GM12865 (cell line): ENCODE measurements around the gene FRMPD1.

Source experiments
- DNase-seq: peaks from one replicate; pipeline ENCODE4 v3.0.0; 2010; ENCODE audit warnings: low read depth
- H3K4me3 ChIP-seq: 2 replicates; pipeline ENCODE4 v1.5.1; 2011; ENCODE audit warnings: mild to moderate bottlenecking, low read depth, low read length, control low read depth
- CTCF ChIP-seq: IDR thresholded peaks from 2 replicates; pipeline ENCODE4 v1.5.1; 2011; ENCODE audit warnings: low read length, control low read depth, low read depth, inconsistent platforms; ENCODE audit not compliant: insufficient read depth; ENCODE audit errors: missing control alignments

The FRMPD1 gene

GRCh38 chr9:37732086-37732741, 81.5 kb downstream of the FRMPD1 start:
- no peak for TF ChIP-seq CTCF
- DNase-seq, result no peak
- no peak overlapping the region for H3K4me3 ChIP-seq

GRCh38 chr9:37732952-37733351, 82.2 kb downstream of the FRMPD1 start:
- peak; percentile 21 for DNase-seq
- H3K4me3 ChIP-seq, result no peak overlapping the region
- no peak for TF ChIP-seq CTCF

- no peak for TF ChIP-seq CTCF
- H3K4me3 ChIP-seq, result no peak overlapping the region
Observed at GRCh38 chr9:37739222-37739621, 88.5 kb downstream of the FRMPD1 start.

GRCh38 chr9:37740128-37740527, 89.4 kb downstream of the FRMPD1 start:
- DNase-seq, result no peak
- no peak for TF ChIP-seq CTCF
- H3K4me3 ChIP-seq, result no peak overlapping the region

More at GRCh38 chr9:37739222-37739621, 88.5 kb downstream of the FRMPD1 start:
- DNase-seq, result no peak

- no peak overlapping the region for H3K4me3 ChIP-seq
- no peak for TF ChIP-seq CTCF
- no peak for DNase-seq
Observed at GRCh38 chr9:37740631-37741328, 90.0 kb downstream of the FRMPD1 start.

GRCh38 chr9:37745970-37746369, 95.2 kb downstream of the FRMPD1 start:
- H3K4me3 ChIP-seq, result no peak overlapping the region
- no peak for TF ChIP-seq CTCF
- no peak for DNase-seq
